Peyer's patch (tissue), 4 donors: ENCODE data around the gene SMAP1.

Experiments
- CTCF ChIP-seq, 6 experiments: fragments of 450-650 bp in 4 of 6; fragments of 200-600 bp in 2 of 6; sonication (generic) in 1 of 6; IDR thresholded peaks; one replicate each; pipeline ENCODE4 v1.5.1; 2017 to 2019; ENCODE audit warnings: antibody characterized with exemption in 6 of 6, mild to moderate bottlenecking in 3 of 6, moderate library complexity in 1 of 6
- POLR2A ChIP-seq, 2 donors: fragments of 450-650 bp; IDR thresholded peaks; one replicate each; pipeline ENCODE4 v1.5.1; 2017; ENCODE audit warnings: antibody characterized with exemption in 2 of 2, mild to moderate bottlenecking in 2 of 2, moderate library complexity in 2 of 2

GRCh38 chr6:70673054-70673453, 5.4 kb downstream of the SMAP1 start:
- no peak for TF ChIP-seq CTCF (IDR thresholded peaks at IDR 0.05)
- TF ChIP-seq POLR2A (IDR thresholded peaks at IDR 0.05) = no peak
